HG02759 (cell line): ENCODE results near the gene SOX12.

Experiments used
- ATAC-seq: cut with Tn5 transposase; IDR thresholded peaks from one replicate; pipeline ENCODE4 v1.9.1; 2021; ENCODE audit warnings: mild to moderate bottlenecking, moderate library complexity; ENCODE audit not compliant: unreplicated experiment

Gene SOX12

DNA sequence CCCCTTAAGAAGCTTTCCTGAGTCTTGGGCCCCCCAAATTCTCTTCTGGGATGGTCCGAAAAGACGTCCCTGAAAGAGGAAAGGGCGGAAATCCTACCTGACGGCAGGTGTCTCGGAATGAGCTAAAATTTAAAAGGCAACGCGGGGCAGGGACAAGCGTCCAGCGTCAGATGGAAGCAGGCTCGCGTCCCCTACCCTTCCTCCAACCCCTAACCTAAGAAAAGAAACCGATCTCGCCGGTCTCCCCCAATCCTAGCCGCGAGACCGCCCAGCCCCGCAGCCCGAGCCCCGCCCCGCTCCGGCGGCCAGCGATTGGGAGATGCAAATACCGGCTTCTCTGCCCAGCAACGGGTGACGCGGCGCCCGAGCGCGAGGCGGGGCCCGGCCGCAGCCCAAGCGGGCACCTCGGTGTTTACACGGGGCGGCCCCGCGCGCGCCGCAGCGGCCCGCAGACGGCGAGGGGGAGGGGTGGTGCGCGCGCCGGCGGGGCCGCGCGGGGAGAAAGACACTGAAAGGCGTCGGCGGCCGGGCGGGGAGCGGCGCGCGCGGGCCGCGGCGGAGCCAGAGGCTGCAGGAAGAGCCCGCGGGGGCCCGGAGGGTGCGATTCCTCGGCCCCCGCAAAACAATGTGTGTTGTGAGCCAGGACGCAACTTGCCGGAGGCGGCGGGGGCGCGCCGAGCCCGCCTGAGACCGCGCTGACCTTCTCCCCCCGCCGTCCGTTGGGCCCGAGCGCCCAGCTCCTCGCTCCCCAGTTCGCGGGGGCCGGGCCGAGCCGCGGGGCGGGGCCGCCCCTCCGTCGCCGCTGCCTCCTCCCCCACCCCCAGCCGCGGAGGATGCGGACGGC, at the start of gene SOX12:
SOX12 (plus strand) TSS at position 508 of the 844 bp plus-strand sequence. CDS start 373 bp downstream, outside the sequence.
- ATAC-seq = peak; percentile 78

DNA sequence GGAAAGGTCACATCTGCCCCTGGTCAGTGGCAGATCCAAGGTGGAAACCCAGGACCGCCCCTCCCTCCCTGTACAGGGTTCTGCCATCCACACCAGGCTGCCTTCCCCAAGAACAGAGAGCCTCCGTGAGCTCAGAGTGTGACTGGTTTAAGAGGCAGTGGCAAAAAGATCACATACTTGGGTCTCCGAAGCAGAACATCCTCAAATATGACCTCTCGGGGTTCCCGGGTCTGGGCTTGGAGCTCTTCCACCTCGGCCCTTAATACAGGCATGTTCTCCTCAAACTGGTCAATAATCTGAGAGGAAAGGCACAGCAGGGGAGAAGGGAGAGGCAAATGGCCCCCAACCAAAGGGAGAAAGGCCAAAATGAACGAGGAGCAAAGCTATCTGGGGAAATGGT, 49.6 kb upstream of the SOX12 start:
- ATAC-seq = no peak

DNA sequence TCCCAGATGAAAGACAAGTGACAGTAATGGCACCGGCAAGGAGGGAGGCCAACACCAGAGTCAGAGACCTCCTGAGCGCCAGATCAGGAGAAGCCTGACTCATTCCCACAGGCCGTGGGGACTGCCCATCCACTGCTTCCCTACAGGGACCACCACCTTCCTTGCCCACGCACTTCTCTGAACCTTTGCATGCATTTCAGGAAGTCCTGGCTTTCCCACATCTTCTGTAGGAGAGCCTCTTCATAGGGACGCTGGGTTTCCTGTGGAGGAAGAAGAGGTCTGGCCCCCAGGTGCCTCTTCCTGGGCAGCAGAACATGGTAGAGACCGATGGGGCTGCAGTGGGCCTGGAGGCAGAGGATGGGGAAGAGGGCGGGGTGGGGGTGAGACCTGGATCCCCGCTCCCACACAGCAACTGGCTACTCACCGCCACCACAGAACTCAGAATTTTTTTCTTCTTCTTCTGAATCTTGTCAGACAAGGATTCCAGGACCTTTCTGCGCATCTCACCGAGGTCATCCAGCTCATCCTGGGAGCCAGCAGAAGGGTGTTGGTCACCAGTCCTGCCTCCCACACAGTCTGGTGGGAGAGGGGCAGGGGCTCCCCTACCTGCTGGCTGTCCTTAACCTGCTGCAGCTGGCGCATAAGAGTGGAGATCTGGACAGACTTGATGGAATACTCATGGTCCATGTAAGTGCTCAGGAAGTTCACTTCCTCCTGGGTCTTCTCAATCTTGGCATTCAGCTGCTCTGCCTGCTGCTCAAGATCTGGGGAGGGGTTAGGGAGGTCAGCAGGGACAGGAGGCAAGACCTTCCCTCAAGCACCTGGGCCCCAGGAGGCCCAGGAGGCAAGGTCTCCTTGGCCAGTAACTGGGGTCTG, 48.5 kb upstream of the SOX12 start:
- no peak for ATAC-seq

DNA sequence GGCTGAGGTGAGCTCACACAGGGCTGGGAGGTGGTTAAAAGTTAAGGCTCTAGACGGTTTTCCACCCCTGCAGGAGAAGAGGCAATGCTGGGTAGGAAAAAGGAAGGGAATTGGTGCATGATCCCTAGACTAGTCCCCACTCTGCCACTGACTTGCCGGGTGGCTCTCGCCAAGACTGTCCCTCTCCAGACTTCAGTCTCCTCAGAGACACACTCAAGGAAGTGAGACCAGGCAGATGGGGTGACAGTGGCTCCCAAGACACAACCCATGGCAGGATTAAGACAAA, 47.9 kb upstream of the SOX12 start:
- no peak for ATAC-seq

DNA sequence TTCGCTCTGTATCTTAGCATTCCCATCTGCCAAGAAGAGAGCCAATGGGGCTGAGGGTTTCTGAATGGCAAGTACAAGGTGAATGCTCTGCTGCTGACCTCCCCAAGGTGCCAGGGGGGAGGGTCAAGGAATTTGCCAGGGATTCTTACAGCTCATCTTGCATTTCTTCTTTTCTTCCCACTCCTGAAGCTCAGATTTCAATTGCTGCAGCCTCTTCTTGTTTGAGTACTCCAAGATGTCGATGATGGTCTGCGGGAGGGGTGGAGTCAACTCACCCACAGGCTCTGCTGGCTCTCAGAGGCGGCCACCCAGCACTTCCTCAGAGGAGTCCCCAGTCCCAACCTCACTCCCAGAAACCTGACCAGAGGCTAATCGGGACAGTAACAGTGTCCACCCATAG, 47.2 kb upstream of the SOX12 start:
- no peak for ATAC-seq

DNA sequence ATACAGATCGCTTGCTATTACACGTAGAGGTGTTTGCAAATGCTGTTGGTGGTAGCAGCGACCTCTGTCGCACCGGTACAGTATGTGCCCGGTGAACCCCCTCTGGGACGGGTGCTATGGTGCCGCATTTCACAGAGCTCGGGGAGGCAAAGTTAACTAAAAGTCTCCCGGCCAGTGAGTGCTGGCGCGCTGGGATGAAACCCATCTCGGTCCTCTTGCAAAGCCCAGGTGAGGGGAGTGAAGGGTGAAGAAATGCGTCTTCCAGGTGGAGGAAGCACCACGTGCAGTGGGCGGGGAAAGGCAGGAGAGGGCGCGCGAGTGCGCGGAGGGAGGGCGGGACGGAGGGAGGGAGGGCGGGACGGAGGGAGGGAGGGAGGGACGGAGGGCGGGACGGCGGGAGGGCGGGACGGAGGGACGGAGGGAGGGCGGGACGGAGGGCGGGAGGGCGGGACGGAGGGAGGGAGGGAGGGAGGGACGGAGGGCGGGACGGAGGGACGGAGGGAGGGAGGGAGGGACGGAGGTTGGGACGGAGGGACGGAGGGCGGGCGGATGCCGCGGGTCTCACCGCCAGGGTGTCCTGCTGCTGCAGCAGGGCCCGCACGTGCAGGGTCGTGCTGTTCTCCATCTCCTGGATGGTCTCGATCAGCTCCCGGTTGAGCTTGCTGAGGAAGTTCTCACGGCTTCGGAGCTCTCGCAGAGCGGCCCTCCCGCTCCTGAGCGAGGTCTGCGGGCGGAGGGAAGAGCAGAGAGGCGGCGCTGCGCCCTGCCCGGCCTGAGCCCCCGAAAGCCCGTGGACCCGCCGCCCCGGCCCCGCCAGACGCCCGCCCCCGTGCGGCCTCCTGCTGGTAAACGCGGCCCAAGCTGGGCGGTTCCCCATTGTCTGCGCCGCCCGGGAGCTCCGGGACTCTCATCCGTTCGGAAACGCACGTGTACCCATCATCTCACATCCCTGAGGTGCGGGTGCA, 46.5 kb upstream of the SOX12 start:
- ATAC-seq = no peak

DNA sequence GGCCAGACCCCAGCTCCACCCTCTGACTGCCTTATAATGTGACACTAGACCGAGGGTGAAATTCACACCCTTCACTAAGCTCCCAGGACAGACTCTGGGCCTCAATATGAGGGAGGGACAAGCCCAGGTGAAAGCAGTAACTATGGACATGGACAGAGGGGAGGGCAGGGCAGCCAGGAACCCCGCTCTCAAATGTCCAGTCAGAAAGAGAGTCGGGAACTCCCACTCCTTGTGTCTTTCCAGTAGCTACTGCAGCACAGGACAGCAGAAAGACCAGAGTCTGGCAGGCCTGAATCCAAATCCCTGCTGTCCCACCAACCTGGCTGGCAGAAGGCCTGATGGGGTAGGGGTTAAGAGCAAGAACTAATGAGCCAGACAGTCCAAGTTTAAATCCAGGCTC, 41.2 kb upstream of the SOX12 start:
- no peak for ATAC-seq

DNA sequence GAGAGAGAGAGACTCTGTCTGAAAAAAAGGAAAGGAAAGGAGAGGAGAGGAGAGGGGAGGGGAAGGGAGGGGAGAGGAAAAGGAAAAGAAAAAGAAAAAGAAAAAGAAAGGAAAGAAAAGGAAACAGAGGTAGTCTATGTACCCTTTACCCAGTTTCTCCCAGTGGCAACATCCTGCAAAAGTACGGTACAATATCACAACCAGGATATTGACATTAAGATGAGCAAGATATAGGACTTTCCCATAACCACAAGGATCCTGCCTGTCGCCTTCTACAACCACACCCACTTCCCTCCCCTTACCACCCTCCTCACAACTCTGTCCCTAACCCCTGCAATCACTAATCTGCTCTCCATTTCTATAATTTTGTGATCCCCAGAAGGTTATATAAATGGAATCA, 38.8 kb upstream of the SOX12 start:
- ATAC-seq = no peak

DNA sequence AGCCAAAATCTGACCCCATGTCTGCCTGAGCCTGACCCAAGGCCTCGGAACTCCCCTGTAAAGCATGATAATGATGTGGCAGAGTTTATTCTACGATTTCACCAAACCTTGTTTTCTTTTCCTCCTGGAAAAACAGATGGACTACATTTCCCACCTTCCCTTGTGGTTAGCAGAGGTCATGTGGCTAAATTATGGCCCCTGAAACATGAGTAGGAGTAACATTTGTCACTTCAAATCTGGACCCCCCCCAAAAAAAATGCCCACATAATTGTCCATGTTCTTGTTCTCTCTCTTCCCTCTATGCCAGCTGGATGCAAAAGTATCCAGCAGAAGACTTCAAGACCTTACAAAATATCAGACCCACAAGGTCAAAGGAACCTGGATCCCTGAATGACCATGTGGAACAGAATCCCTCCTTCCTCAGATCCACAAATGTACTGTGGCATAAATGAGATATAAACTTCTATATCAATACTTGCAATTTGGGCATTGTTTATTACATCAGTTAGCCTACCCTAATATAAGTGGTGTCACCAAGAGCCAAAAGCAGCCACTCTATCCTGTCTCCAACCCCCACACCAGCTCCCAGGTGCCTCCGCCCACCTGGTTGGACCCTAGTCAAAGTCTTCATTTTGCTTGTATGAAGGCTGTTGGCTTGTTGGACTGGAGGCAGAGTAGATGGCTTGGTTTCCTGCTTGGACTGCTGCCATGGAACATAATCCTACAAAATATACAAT, 36.2 kb upstream of the SOX12 start:
- no peak for ATAC-seq

DNA sequence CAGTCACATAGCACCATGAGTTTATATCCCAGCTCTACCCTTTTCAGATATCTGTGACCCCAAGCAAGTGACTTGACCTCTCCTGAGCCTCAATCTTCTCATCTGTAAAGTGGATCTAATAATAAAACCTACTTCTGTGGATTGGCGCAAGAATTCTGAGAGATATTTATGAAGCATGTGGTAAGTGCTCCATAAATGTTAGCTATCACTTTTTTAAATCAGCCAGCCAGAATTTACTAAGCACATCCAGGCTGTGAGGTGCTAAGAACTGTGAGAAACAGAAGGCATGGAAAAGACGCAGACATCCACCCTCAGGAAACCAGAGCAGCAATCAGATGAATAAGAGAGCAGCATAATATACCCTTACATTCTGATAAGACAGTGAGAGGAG, 35.7 kb upstream of the SOX12 start:
- no peak for ATAC-seq

DNA sequence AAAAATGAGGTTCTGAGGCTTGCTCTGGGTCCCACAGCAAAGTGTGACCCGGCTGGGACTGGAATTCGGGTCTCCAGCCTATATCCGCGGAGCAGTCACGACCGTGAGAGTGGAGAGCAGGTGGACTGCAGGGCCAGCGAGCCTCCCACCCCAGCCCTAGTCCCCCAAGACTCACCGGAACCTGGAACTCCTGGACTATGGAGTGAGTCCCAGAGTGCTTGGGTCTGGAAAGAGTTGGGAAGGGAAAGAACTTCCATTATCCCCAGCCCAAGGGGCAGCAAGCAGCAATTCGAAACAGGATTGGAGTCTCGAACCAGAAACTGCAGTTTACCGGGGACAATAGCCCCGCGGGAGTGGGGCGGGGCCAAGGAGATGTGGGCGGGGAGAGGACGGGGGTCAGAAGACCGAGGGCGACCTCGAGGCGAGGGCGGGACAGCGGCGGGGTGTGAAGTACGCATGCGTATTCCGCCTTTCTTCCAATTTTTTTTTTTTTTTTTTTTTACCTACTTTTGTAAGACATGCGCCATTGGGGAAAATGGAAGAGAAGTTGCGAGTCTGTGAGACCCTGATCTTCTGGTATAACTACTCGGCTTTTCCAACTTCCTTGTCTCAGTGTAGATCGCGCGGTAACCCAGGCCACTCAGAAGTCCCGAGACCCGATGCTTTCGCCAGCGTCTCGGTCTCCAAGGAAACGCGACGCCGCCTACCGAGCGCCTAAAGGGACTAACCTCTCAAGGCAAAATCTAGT, 35.1 kb upstream of the SOX12 start, which contains the start of gene C20orf96:
C20orf96 (minus strand) TSS at position 667 of the 748 bp plus-strand sequence; CDS start at position 527, 140 bp downstream.
- peak; percentile 91 for ATAC-seq

DNA sequence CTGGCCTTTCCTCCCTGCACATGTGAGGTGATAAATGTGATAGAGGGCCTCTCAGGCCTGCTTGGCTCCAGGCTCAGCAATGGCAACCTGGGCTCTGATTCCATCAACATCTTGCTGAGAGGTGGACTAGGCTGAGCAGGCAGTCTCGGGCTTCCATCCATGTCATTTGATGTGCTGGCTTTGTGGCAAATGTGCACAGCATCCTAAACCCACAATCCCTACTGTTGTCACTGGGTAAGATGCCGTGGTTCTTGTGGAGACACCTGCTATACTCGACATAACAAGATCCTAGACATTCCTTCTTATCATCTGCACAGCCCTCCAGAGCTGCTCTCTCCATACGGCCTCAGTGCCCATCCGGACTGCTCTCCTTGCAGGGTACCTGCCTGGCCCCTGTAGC, 30.8 kb upstream of the SOX12 start:
- no peak for ATAC-seq

DNA sequence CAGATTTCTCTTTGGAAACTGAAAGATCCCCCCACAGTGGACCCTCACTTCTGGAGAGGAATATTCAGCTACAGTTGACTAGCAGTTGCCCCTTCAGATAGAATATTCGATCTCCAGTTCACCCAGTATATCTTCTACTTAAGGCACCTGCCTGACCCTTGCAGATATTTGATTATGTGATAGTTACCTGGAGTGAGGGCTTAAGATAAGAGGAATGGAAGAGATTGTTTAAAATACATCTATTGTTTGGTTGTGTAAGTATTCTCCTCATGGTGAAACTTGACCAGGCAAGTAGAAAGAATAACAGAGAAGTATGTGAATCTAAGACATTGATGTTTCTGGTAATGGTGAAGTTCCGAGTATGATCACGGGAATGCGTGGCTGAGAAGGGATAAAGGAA, 29.5 kb upstream of the SOX12 start:
- no peak for ATAC-seq

DNA sequence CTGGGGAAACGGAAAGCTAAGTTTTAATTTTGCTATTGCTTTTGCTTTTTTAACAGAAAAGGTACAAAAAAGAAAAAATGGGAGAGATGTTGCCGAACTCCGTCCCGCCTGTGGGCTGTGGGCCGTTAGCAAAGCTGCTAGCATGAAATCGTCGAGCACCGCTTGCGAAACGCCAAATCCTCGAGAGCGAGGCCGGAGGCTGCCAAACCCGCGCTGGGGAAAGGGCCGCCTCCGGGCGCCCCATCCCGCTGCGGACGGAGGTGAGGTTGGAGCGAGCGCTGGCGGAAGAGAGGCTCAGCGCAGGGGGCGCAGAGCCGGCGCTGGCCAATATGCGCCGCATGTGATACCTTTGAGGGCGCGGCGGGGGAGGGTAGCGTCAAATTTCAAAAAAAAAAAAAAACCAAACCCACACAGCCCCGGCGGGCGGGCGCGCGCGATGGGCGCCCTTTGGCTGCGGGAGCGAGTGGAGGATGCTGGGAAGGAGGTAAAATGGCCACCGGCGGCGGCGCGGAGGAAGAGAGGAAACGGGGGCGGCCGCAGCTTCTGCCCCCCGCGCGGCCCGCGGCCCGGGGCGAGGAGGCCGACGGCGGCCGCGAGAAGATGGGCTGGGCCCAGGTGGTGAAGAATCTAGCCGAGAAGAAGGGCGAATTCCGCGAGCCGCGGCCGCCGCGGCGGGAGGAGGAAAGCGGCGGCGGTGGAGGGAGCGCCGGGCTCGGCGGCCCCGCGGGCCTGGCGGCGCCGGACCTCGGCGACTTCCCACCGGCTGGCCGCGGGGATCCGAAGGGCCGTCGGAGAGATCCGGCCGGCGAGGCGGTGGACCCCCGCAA, 28.0 kb upstream of the SOX12 start, which contains the start of gene ZCCHC3:
ZCCHC3 (plus strand) TSS at position 473 of the 827 bp plus-strand sequence; CDS start at position 490, 17 bp downstream.
- ATAC-seq = peak; percentile 79

DNA sequence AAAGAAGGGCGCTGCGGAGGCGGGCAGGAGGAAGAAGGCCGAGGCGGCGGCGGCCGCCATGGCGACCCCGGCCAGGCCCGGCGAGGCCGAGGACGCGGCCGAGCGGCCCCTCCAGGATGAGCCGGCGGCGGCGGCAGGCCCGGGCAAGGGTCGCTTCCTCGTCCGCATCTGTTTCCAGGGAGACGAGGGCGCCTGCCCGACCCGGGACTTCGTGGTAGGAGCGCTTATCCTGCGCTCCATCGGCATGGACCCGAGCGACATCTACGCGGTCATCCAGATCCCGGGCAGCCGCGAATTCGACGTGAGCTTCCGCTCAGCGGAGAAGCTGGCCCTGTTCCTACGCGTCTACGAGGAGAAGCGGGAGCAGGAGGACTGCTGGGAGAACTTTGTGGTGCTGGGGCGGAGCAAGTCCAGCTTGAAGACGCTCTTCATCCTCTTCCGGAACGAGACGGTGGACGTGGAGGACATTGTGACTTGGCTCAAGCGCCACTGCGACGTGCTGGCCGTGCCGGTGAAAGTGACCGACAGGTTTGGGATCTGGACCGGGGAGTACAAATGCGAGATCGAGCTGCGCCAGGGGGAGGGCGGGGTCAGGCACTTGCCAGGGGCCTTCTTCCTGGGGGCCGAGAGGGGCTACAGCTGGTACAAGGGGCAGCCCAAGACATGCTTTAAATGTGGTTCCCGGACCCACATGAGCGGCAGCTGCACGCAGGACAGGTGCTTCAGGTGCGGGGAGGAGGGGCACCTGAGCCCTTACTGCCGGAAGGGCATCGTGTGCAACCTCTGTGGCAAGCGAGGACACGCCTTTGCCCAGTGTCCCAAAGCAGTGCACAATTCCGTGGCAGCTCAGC, 27.2 kb upstream of the SOX12 start:
- peak; percentile 27 for ATAC-seq

DNA sequence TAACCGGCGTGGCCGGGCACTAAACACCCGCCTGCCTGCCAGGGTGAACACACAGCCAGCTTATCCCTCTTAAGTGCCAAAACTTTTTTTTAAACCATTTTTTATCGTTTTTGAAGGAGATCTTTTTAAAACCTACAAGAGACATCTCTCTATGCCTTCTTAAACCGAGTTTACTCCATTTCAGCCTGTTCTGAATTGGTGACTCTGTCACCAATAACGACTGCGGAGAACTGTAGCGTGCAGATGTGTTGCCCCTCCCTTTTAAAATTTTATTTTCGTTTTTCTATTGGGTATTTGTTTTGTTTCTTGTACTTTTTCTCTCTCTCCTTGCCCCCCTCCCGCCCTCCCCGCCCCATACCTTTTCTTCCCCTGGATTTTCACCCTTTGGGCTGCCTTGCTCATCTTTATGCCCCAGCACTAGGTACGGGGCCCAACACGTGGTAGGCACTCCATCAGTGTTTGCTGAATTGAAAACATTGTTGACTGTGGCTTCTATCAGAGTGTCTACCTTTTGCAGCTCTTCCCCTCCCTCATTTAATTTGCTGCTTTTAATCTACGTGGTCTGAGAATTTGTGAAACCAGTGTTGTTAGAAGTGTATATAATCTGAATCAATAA, 26.5 kb upstream of the SOX12 start:
- ATAC-seq = no peak

DNA sequence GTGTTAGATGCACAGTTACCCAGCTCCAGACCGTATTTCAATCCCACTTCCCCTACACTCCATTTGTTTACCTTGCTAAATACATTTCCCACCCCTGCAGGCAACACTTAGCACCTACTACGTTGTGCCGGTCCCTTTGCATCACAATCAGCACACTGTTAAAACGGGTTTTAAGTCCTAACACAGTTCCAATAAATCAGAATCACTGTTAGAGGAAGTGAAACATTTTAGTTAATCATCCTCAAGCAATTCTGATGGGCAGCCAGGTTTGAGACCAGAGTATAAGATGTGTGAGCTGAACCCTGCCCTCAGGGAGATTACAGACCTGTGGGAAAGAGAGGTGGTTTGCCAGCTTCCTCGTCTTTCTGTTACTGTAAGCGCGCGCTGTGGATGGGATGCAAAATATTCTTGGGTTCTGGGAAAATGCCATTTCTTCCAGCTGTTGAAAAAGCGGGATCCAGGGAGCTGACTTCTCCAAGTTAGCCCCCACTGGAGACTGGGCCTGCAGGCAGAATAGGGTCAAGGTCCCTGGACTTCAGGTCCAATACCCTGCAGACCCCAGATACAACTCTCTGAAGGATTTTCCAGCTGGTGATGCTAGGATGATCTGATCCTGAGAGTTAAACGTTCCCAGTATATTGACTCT, 24.9 kb upstream of the SOX12 start:
- ATAC-seq = no peak
